ENCODE data around the gene STX18.

- TF ChIP-seq GATA2 (IDR thresholded peaks at IDR 0.05; ENCODE audit: low read depth, low read length) (no peak), GATA3 (IDR thresholded peaks at IDR 0.05; ENCODE audit: low read depth, low read length) (no peak)
Measured at GRCh38 chr4:4507923-4508322, 33.9 kb downstream of the STX18 start.

Measured in SH-SY5Y (cell line).